ENCODE data around the gene NEK2.
"Not testable (repeated sequence)": the region's sequence is repeated elsewhere in the genome, so short reads cannot be mapped to it uniquely, and the experiment has no call there.

The NEK2 gene

GRCh38 chr1:211675230-211676105, at the start of gene NEK2:
NEK2 (minus strand) TSS chr1:211675621; CDS start chr1:211675479, 142 bp downstream.
- DNase-seq (ENCODE audit: low read depth, low spot score), result peak; percentile 73

- peak; percentile 18 for DNase-seq (ENCODE audit: low read depth, low spot score)
Measured at GRCh38 chr1:211724687-211725196, 49.3 kb upstream of the NEK2 start.

- no peak for DNase-seq (ENCODE audit: low read depth, low spot score)
Measured at GRCh38 chr1:211723273-211723672, 47.9 kb upstream of the NEK2 start.

GRCh38 chr1:211722277-211723175, 47.1 kb upstream of the NEK2 start:
- no peak for DNase-seq (ENCODE audit: low read depth, low spot score)

- DNase-seq (ENCODE audit: low read depth, low spot score), result not testable (repeated sequence)
Measured at GRCh38 chr1:211716555-211716954, 41.1 kb upstream of the NEK2 start.

GRCh38 chr1:211715971-211716370, 40.5 kb upstream of the NEK2 start:
- DNase-seq (ENCODE audit: low read depth, low spot score), result no peak

GRCh38 chr1:211714154-211714553, 38.7 kb upstream of the NEK2 start:
- DNase-seq (ENCODE audit: low read depth, low spot score), result no peak

GRCh38 chr1:211713231-211713630, 37.8 kb upstream of the NEK2 start:
- DNase-seq (ENCODE audit: low read depth, low spot score), result no peak

- no peak for DNase-seq (ENCODE audit: low read depth, low spot score)
Measured at GRCh38 chr1:211711315-211711705, 35.9 kb upstream of the NEK2 start.

GRCh38 chr1:211710566-211711314, 35.3 kb upstream of the NEK2 start:
- no peak for DNase-seq (ENCODE audit: low read depth, low spot score)

GRCh38 chr1:211708926-211709325, 33.5 kb upstream of the NEK2 start:
- no peak for DNase-seq (ENCODE audit: low read depth, low spot score)

- no peak for DNase-seq (ENCODE audit: low read depth, low spot score)
Measured at GRCh38 chr1:211708006-211708405, 32.6 kb upstream of the NEK2 start.

- DNase-seq (ENCODE audit: low read depth, low spot score), result no peak
Measured at GRCh38 chr1:211705467-211706091, 30.2 kb upstream of the NEK2 start.

- no peak for DNase-seq (ENCODE audit: low read depth, low spot score)
Measured at GRCh38 chr1:211704543-211704942, 29.1 kb upstream of the NEK2 start.

GRCh38 chr1:211703812-211704537, 28.6 kb upstream of the NEK2 start:
- DNase-seq (ENCODE audit: low read depth, low spot score), result no peak

- no peak for DNase-seq (ENCODE audit: low read depth, low spot score)
Measured at GRCh38 chr1:211701733-211702132, 26.3 kb upstream of the NEK2 start.

- DNase-seq (ENCODE audit: low read depth, low spot score), result no peak
Measured at GRCh38 chr1:211699059-211699458, 23.6 kb upstream of the NEK2 start.

GRCh38 chr1:211698161-211699026, 23.0 kb upstream of the NEK2 start:
- no peak for DNase-seq (ENCODE audit: low read depth, low spot score)

- no peak for DNase-seq (ENCODE audit: low read depth, low spot score)
Measured at GRCh38 chr1:211697356-211697755, 21.9 kb upstream of the NEK2 start.
